HG03064 (cell line): ENCODE data around the gene ZFP82.

Source experiments
- ATAC-seq: cut with Tn5 transposase; IDR thresholded peaks from one replicate; pipeline ENCODE4 v1.9.1; 2021; ENCODE audit warnings: low read depth; ENCODE audit not compliant: unreplicated experiment

Gene ZFP82

DNA sequence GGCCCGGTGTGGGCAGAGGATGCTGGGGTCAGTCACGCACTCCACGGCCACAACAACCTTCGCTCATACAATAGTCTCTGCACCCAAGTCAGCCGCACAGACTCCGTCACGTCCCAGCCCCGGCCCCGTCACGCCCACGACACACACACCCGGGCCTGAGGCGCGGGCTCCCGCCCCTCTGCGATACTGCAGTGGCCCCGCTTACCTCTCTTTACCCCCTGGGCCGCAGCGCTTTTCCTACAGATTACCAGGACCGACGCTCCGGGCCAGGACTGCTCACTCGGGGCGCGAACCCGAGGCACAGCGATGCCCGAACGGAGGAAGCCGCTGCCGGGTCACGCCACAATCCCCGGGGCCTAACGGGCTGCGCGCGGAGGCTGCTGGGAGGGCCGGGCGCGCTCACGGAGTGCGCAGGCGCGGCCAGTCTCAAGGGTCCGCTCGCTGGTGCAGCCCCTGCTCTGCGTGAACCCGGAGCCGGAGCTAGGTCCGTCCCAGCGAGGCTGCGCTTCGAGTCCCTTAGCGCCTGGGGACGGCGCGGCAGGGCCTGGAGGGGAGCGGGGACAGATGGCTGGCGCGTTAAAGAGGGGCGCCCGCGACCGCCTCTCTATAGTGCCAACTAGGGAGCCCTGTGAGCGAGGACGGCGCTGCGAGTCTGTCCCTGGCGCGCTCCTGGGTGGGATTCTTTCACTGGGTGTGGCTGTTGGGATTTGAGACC lies at the start of gene ZFP82:
TSS of gene ZFP82 (minus strand) at position 358 of the 715 bp plus-strand sequence. CDS start 8,855 bp downstream, outside the sequence.
- ATAC-seq, result peak; percentile 90

DNA sequence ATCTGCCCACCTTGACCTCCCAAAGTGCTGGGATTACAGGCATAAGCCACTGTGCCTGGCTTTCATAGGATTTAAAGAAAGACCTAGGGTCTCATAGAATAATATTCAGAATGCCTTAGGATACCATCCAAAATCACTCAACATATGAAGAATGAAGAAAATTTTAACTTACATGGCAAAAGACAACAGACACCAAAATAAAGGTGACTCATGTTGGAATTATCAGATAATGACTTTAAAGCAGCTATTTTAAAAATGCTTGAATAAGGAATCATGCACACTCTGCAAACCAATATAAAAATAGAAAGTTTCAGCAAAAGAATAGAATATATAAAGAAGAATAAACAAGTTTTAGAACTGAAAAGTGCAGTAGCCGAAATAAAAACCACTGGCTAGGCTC lies 41.6 kb upstream of the ZFP82 start:
- ATAC-seq, result no peak

DNA sequence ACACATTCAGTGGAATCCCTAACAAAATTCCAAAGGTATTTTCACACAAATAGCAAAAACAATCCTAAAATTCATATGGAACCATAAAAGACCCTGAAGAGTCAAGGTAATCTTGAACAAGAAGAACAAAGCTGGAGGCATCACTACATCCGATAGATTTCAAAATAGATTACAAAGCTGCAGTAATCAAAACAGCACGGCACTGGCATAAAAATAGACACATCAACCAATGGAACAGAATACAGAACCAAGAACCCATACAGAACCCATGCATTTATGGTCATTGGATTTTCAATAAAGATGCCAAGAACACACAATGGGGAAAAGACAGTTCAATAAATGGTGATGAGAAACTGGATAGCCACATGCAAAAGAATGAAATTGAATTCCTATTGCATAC lies 38.4 kb upstream of the ZFP82 start:
- no peak for ATAC-seq

DNA sequence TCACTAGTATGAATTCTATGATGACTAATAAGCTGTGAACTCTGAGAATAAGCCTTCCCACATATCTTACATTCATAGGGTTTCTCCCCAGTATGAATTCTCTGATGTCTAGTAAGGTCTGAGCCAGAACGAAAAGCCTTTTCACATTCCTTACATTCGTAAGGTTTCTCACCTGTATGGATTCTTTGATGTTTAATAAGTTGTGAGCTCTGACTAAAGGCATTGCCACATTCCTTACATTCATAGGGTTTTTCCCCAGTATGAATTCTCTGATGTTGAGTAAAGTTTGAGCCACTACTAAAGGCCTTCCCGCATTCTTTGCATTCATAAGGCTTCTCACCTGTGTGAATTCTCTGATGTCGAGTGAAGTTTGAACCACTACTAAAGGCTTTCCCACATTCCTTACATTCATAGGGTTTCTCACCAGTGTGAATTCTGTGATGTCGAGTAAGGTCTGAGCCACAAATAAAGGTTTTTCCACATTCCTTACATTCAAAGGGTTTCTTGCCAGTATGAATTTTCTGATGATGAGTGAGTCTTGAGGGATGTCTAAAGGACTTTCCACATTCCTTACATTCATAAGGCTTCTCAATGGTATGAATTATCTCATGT lies 30.7 kb upstream of the ZFP82 start:
- no peak for ATAC-seq

DNA sequence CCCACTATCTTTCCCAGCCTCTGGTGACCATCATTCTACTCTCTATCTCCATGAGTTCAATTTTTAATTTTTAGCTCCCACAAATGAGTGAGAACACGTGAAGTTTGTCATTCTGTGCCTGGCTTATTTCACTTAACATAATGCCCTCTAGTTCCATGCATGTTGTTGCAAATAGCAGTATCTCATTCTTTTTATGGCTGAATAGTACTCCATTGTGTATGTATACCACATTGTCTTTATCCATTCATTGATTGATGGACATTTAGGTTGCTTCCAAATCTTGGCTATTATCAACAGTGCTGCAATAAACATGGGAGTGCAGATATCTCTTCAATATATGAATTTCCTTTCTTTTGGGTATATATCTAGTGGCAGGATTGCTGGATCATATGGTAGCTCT lies 22.9 kb upstream of the ZFP82 start:
- ATAC-seq, result no peak

DNA sequence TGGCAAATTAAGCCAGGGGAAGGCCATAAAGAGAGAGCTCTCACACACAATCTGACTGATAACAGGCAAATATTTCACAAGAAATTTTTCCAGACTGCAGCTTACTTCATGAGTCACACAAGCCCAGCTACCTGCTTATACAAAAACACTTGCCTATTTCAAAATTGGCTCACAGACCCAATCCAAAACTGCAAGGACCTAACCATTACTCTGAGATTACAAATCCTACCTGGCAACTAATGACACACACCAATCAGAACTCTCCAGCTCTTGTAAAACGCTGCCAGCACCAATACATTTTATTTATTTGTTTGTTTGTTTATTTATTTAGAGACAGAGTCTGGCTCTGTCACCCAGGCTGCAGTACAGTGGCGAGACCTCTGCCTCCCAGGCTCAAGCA lies 18.1 kb upstream of the ZFP82 start:
- no peak for ATAC-seq

DNA sequence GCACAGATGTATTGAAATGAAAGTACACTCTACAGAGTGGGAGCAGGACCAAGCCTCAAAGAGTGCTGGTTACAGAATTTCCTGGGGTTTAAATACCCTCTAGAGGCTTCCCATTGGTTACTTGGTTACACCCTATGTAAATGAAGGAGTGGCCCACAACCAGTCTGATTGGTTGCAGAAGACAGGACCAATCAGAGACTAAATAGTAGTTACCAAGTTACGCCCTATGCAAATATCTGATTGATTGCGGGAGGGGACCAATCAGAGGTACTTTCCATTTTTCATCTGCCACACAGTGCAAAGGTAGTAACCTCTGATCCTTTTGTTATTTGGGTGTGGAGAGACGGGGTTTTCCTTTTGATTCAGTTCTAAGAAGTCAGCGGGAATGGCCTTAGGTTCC lies 5.5 kb upstream of the ZFP82 start:
- ATAC-seq, result no peak

DNA sequence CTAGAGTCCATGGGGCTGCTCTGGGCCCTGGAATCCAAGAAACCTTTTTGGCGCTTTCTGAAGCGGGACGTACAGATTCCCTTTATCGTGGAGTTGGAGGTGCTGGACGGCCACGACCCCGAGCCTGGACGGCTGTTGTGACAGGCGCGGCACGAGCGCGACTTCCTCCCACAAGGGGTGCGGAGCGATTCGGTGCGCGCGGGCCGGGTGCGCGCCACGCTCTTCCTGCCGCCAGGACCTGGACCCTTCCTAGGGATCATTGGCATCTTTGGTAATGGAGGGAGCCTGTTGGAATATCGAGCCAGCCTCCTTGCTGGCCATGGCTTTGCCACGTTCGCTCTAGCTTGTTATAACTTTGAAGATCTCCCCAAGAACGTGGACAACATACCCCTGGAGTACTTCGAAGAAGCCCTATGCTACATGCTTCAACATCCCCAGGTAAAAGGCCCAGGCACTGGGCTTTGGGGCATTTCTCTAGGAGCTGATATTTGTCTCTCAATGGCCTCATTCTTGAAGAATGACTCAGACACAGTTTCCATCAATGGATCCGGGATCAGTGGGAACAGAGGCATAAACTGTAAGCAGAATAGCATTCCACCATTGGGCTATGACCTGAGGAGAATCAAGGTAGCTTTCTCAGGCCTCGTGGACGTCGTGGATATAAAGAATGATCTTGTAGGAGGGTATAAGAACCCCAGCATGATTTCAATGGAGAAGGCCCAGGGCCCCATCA lies 3.5 kb upstream of the ZFP82 start:
- no peak for ATAC-seq

DNA sequence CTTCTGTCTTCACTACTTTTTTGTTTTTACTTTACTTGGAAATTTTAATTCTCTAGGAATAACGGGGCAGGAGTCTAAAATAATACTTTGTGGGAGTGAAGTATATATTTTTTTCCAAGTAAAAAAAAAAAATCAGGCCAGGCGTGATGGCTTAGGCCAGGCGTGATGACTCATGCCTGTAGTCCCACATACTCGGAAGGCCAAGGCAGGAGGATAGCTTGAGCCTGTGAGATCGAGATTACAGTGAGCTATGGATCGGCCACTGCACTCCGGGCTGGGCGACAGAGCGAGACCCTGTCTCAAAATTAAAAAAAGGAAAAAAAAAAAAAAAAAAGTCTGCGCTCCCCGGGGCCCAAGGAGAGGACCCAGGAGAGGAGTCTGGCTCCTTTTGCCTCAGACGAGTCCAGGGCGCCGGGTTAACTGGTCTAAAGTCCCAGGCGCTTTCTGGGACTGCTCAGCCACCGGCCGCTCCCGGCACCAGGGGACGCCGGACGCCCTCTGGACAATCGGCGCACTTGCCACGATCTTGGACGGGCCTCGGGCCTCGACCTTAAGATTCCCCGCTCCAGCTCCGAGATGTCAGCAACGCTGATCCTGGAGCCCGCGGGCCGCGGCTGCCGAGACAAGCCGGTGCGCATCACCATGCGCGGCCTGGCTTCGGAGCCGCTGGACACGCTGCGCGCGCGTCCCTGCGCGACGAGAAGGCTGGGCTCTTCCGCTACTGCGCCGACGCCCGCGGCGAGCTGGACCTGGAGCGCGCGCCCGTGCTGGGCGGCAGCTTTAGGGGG lies 2.7 kb upstream of the ZFP82 start:
- ATAC-seq, result no peak

DNA sequence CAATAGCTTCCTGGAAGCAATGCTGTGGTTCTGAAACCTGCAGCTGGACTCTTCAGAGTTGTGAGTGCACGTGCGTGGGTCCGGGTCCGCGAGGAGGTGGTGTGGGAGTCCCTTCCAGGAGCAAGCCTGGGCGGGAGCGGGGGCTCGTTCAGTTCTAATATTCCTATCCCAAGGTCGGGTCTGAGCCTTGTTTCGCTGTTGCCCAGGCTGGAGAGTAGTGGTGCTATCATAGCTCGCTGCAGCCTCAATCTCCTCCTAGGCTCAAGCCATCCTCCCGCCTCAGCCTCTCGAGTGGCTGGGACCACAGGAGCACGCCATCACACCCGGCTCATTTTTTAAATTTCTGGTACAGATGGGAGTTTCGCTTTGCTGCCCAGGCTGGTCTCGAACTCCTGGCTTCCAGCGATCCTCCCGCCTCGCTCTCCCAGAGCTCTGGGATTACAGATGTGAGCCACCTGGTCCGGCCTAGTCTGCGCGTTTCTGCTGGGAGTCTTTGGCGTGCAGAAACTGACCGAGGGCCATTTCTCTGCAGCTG lies 625 bp downstream of the ZFP82 start:
- ATAC-seq, result no peak

DNA sequence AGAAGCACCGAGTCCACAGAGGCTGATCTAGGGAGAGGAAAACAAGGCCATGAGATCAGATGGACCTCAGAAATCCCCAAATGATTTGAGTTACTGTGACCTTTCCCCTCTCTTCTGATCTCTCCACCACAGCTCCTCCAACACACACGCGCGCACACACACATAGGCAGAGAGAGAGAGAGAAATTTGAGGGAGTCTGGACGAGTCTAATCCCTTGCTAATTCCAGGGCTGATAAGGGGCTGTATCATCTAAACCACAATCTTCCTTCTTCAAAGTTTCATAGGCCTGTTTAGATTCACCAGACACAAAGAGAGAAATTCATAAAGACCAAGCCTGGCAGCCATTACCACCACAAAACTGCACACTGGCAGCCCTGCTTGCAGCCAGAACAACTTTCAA lies 8.6 kb downstream of the ZFP82 start:
- ATAC-seq, result no peak

DNA sequence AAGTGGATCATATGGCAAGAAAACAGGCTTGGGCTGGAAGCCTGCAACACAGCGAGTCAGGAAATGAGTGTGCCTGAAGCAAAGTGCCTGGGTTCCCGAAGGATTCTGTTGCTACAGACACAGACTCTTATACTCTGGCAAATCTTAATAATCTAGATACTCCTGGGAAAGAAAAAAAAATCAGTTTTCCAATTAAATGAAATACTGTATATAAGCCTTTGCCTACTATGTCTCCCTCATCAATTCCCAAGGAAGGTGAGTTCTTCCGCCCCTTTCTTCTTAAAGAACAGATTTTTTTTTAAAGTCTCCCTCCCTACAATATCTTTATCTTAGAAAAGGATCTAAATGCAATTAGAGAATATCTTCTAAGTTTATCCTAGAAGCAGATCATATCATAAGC lies 10.3 kb downstream of the ZFP82 start:
- ATAC-seq, result no peak

DNA sequence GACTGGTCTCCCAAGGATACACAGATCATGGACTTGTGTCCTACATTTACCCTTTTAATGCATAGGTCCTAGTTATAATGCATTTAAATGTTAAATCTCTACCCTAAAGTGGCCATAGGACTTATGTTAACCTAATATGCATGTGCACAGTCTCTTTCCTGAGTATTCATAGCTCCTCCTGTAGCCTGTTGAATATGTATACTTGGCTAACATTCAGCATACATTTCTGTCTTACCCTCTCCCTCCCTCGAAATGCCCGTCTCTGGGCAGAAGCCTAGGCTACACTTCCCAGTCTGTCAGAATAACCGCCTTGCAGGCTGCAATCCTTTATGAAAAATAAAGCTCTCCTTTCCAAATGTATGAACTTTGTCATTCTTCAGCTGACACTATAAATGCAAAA lies 13.9 kb downstream of the ZFP82 start:
- ATAC-seq, result no peak

DNA sequence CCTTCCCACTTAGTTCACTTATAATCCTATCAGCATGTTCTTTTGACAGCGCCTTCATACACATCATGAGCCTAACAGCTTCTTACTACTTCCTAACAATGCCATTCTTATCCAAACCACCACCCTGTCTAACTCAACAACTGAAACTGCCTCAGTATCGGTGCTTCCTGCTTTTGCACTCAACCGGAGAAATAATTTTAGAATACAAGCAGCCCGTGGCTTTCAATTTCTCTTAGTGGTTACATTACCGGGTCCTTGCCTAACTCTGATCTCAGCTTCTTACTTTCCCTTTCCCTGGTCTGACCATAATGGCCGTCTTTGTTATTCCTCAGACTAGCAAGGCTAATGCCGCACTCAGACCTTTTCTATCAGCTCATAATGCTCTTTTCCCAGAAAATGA lies 17.0 kb downstream of the ZFP82 start:
- no peak for ATAC-seq

DNA sequence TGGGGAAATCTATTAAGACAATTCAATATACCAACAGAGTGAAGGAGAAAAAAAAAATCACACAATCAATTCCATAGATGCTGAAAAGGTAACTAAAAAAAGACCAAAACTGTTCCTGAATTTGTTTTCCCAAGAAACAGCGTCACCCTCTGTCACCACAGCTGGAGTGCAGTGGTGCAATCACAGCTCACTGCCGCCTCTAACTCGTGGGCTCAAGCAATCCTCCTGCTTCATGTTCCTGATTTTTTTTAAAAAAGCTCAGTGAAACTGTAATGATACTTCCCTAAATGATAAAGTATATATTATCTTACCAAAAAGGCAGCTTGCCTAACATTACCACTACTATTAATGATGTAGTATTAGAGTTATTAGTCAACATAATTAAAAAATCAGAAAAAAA lies 19.9 kb downstream of the ZFP82 start:
- no peak for ATAC-seq

DNA sequence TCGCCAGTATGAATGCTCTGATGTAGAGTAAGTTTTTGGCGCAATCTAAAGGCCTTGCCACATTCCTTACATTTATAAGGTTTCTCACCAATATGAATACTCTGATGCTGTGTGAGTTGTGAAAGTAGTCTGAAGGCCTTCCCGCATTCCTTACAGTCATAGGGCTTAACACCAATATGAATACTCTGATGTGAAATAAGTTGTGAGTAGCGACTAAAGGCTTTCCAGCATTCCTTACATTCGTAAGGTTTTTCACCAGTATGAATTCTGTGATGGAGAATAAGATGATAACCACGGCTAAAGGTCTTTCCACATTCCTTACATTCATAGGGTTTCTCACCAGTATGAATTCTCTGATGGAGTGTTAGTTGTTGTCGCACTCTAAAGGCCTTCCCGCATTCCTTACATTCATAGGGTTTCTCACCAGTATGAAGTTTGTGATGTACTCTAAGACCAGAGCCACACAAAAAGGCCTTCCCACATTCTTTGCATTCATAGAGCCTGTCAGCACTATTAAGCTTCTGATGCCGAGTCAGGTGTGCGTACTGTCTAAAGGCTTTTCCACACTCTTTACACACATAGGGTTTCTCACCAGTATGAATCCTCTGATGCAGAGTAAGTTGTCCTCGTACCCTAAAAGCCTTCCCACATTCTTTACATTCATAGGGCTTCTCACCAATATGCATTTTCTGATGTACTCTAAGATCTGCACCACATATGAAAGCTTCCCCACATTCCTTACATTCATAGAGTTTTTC lies 25.3 kb downstream of the ZFP82 start:
- ATAC-seq, result no peak

DNA sequence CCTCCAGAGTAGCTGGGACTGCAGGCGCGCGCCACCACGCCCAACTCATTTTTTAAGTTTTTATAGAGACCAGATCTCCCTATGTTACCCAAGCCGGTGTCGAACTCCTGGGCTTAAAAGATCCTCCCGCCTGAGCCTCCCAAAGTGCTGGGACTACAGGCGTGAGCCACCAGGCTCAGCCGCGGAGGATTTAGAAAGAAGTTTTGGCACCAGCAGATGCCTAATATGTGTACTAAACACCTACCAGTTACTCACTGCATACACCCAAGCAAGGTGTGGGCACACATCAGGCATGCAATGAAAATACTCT lies 39.0 kb downstream of the ZFP82 start:
- ATAC-seq, result no peak

DNA sequence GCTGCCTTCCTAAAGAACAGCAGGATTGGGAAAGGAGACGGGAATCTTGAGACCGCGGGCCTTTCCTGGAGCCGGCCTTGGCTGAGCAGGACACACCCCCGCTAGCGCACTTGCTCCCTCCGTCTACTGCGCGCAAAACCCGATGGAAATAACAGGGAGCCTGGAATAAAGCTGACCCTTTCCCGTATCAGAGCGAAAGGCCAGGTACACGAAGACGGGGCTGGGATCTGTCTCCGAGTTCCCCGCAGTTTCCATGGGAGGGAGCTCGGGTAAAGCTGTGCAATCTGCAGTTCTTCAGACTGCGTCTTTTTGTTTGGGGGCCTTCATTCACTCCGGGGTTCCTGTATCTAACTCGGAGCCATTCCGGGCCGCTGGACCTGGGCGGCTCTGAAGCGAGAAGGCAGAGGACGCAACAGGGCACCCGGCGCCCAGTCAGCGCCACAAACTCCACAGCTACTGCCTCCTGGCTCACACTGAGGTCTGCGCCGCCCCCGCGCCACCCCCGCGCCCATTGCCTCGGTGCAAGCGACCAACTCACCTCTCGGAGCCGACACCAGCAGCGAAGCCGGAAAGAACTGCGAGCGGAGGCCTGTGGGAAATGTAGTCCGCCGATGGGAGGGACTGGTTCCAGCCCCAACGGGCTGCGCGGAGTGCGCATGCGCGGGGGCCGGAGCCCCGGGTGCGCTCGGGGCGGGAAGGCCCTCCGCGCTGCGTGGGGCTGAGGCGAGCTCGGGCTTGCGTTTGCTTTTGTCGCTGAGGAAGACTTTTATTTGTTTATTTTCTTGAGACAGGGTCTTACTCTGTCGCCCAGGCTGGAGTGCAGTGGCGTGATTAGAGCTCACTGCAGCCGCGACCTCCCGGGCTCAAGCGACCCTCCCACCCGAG lies 39.6 kb downstream of the ZFP82 start, which contains the start of gene ZFP14:
TSS of gene ZFP14 (minus strand) at position 577 of the 885 bp plus-strand sequence. CDS start 11,309 bp downstream, outside the sequence.
- ATAC-seq, result peak; percentile 93

DNA sequence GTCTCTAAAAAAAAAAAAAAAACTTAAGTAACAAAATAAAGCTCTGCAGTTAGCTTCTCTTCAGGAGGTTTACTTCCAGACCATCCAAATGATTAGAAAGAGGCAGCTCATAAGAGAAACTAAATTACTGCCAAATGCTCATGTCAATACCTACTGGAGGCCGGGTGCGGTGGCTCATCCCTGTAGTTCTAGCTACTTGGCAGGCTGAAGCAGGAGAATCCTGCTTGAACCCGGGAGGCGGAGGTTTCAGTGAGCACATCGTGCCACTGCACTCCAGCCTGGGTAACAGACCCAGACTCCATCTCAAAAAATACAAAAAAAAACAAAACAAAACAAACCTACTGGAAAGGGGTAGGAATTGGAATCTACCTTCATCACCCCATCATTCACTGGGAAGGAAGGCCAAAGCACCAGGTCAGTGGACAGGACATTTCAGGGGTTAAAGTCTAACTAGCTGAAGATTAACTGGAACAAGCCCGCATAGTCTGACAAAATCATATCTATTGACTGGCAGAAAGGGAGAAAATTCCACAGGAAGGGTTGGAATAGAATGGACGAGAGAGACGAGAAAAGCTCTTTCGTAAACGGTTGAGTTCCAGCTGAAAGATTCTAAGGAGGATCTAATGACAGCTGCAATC lies 40.8 kb downstream of the ZFP82 start:
- ATAC-seq, result no peak
